AG04450 (cell line): ENCODE measurements around the gene GPR4. TPM values are rescaled to one million over a fixed set of nuclear protein-coding genes. Genes with fewer than 3 reads are reported as not detected.
"Not testable (repeated sequence)": the region's sequence is repeated elsewhere in the genome, so short reads cannot be mapped to it uniquely, and the experiment has no call there.

Experiments used
- CTCF ChIA-PET: fragments of 300-600, 350-600 bp; formaldehyde crosslinking; extraction: SDS; loops from one replicate; lab custom pipeline; 2022; ENCODE audit warnings: antibody characterized with exemption, inconsistent platforms; lab: Charles Lee
- POLR2A ChIA-PET: fragments of 350-600 bp; formaldehyde crosslinking; extraction: SDS; loops from one replicate; lab custom pipeline; 2021; ENCODE audit warnings: antibody characterized with exemption, inconsistent platforms; lab: Yijun Ruan, JAX
- DNase-seq: peaks from one replicate; pipeline ENCODE4 v3.0.0-alpha.2; 2011; ENCODE audit warnings: low read depth, low spot score
- H3K27ac ChIP-seq: one replicate; pipeline ENCODE4 v1.5.1; 2012; ENCODE audit warnings: low read depth, low read length, control low read depth
- H3K27me3 ChIP-seq: one replicate; pipeline ENCODE4 v1.6.0; 2012; ENCODE audit warnings: low read length; ENCODE audit not compliant: control insufficient read depth, insufficient read depth
- H3K4me3 ChIP-seq: 2 replicates; pipeline ENCODE4 v1.5.1; 2011; ENCODE audit warnings: mild to moderate bottlenecking, low read depth, low read length, control low read depth
- H3K9me3 ChIP-seq: 2 replicates; pipeline ENCODE4 v1.5.1; 2012; ENCODE audit warnings: low read length; ENCODE audit not compliant: control insufficient read depth, insufficient read depth
- polyA plus RNA-seq: library from polyadenylated mRNA; depleted of rRNA; stranded (reverse); fragments of >200 nt; gene quantifications from 2 replicates; pipeline ENCODE4 v1.2.3, GENCODE V29; 2011
- TF ChIP-seq, protein P1 (sequence below): IDR thresholded peaks from 2 replicates; pipeline ENCODE4 v1.5.1; 2011; ENCODE audit warnings: low read depth, low read length, control low read depth, inconsistent platforms

The GPR4 gene
- polyA plus RNA-seq, 1 experiment: not detected

DNA sequence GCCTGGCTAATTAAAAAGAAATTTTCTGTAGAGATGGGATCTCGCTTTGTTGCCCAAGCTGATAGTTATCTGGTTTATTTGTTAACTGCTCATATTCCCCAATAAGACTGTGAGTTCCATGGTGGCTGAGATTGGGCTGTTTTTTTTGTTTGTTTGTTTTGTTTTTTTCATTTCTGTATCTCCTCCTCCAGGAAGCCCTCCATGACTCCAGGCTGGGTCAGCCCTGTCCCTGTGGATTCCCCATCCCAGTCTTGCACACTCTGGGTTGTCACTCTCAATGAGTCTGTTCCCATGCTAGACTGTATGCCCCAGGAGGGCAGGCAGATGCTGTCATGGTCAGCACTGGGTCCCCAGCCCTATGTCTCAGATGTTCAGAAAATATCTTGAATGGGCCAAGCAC, 34.3 kb upstream of the GPR4 start:
- no peak for DNase-seq
- no peak overlapping the region for H3K27ac ChIP-seq
- POLR2A ChIA-PET: no interaction called here
- no peaks in the 10 kb centered on the region; the same call in 1 of the 2 replicates for H3K9me3 ChIP-seq
- CTCF ChIA-PET: no interaction called here
- H3K4me3 ChIP-seq: no peak overlapping the region
- no peaks in the 10 kb centered on the region for H3K27me3 ChIP-seq
- TF ChIP-seq, protein P1, sequence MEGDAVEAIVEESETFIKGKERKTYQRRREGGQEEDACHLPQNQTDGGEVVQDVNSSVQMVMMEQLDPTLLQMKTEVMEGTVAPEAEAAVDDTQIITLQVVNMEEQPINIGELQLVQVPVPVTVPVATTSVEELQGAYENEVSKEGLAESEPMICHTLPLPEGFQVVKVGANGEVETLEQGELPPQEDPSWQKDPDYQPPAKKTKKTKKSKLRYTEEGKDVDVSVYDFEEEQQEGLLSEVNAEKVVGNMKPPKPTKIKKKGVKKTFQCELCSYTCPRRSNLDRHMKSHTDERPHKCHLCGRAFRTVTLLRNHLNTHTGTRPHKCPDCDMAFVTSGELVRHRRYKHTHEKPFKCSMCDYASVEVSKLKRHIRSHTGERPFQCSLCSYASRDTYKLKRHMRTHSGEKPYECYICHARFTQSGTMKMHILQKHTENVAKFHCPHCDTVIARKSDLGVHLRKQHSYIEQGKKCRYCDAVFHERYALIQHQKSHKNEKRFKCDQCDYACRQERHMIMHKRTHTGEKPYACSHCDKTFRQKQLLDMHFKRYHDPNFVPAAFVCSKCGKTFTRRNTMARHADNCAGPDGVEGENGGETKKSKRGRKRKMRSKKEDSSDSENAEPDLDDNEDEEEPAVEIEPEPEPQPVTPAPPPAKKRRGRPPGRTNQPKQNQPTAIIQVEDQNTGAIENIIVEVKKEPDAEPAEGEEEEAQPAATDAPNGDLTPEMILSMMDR: no peak

DNA sequence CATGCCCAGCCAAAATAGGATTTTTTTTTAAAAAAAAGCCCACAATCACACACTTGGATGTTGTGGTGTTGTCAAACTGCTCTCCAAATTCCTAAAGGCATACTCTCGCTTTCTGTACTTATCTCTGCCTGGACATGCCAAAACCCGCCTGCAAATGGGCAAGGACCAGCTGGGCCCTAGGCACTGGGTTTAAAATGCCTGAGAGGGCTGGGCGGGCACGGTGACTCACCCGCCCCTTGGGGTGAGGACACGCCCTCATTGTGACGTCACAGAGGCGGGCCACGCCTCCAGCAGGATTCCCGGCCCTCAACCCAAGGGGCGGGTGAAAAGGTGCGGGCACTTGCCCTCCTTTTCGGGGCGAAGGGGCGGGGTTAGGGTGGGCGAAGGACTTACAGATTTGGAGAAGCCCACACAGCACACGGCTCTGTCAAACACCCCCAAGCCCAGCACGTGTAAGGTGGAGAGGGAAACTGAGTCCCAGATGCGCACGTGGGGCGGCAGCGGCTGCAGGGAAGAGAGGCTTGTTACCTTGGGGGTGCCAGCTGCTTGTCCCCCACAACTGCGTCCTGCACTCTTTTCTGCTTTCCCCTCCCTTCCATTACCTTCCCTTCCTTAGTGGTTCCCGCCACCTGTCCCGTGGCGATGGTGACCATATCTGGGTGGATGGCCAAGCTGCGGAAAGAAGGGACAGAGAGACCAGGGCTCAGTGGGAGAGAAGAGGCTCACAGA, 30.6 kb upstream of the GPR4 start:
- no peaks in the 10 kb centered on the region for H3K9me3 ChIP-seq
- CTCF ChIA-PET: interaction anchor here (1.6 kb wide), 1 partner anchor 10 kb away, joined by 6 read pairs; no protein-coding TSS in a partner anchor
- POLR2A ChIA-PET: interaction anchor here (0.5 to 0.9 kb wide), 3 partner anchors 9 to 38 kb away, joined by 3 read pairs; no protein-coding TSS in a partner anchor
- no peaks in the 10 kb centered on the region for H3K27me3 ChIP-seq
- TF ChIP-seq, protein P1: no peak
- DNase-seq: peak; percentile 75
- H3K4me3 ChIP-seq: no peak overlapping the region
- H3K27ac ChIP-seq: peak overlapping the region; percentile 78

DNA sequence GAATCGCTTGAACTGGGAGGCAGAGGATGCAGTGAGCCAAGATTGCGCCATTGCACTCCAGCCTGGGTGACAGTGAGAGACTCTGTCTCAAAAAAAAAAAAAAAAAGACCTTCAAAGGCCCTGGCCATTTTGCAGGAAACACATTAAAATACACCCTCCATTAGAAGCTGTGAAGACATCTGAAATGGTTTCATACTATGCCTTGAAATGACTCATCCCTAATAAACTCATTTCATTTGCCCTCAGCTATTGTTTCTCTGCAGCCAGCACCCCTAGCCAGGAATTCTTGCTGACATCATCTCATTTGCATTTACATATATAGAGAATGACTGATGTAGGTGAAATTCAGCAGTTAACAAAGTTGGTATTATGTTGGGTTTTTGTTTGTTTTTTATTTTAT, 28.5 kb upstream of the GPR4 start:
- Histone ChIP-seq H3K4me3 (no peak overlapping the region), H3K27me3 (no peaks in the 10 kb centered on the region), H3K27ac (peak overlapping the region; percentile 91), H3K9me3 (no peaks in the 10 kb centered on the region)
- ChIA-PET POLR2A (interaction anchor here (0.6 to 1.6 kb wide), 10 partner anchors 8 to 95 kb away, joined by 3 to 7 read pairs (median 4); partner anchors contain the start of gene EML2), CTCF (interaction anchor here (0.9 to 1.8 kb wide), 3 partner anchors 12 to 72 kb away, joined by 3 to 8 read pairs (median 4); no protein-coding TSS in a partner anchor)
- DNase-seq: no peak
- TF ChIP-seq, protein P1: no peak

DNA sequence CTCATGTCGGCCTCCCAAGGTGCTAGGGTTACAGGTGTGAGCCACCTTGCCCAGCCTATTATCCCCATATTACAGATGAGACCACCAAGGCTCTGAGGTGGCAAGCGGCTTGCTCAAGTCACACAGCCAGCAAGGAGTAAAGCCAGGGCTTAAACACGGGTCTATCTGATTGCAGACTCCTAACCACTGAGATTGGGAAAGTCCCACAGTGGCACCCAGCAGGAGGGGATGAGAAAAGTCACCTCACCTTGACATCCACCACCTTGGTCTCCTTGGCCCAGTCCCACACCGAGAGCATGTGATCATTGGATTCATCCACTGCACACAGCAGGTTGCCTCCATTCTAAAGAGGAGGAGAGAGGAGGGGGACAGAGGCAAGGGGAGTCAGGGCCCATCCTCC, 27.7 kb upstream of the GPR4 start:
- ChIA-PET CTCF (interaction anchor here (0.6 kb wide), 1 partner anchor 137 kb away, joined by 4 read pairs; no protein-coding TSS in a partner anchor), POLR2A (no interaction called here)
- H3K27ac ChIP-seq: peak overlapping the region; percentile 33

DNA sequence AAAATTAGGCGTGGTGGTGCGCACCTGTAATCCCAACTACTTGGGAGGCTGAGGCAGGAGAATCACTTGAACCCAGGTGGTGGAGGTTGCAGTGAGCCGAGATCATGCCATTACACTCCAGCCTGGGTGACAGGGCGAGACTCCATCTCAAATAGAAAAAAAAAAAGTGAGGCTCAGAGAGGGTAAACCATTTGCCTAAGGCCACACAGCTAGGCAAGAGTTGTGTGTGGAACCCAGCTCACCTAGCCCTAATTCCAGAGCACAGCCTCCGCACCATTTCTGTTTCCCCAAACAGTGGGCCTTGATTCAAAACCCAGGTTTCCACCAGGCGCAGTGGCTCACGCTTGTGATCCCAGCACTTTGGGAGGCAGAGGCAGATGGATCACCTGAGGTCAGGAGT, 26.2 kb upstream of the GPR4 start:
- DNase-seq, H3K4me3 ChIP-seq, CTCF ChIA-PET, POLR2A ChIA-PET, H3K27me3 ChIP-seq, H3K9me3 ChIP-seq, H3K27ac ChIP-seq: not testable (repeated sequence)

More for the DNA sequence above, 27.7 kb upstream of the GPR4 start:
- TF ChIP-seq, protein P1: no peak
- Histone ChIP-seq H3K4me3 (no peak overlapping the region), H3K9me3 (no peaks in the 10 kb centered on the region), H3K27me3 (no peaks in the 10 kb centered on the region)
- no peak for DNase-seq
